Stimulated activated naive CD4-positive, alpha-beta T cell (primary cell): ENCODE results near the gene DEF6.
A peak's percentile ranks its signal among the peaks of the same experiment; 100 is the strongest.

ENCODE experiments used
- DNase-seq, 6 experiments: peaks; one replicate each; lab custom pipeline; 2025; lab: John Stamatoyannopoulos, UW

The DEF6 gene

GRCh38 chr6:35297601-35298481 lies at the start of gene DEF6:
Gene DEF6, plus strand, starts transcription at chr6:35297818. Its CDS starts 39 bp downstream, at chr6:35297857.
- DNase-seq, result peak; percentile 73 to 86 (median 84)

- DNase-seq, result no peak
Measured at GRCh38 chr6:35248300-35248699, 49.3 kb upstream of the DEF6 start.

GRCh38 chr6:35248965-35249364 lies 48.7 kb upstream of the DEF6 start:
- no peak for DNase-seq

DNA sequence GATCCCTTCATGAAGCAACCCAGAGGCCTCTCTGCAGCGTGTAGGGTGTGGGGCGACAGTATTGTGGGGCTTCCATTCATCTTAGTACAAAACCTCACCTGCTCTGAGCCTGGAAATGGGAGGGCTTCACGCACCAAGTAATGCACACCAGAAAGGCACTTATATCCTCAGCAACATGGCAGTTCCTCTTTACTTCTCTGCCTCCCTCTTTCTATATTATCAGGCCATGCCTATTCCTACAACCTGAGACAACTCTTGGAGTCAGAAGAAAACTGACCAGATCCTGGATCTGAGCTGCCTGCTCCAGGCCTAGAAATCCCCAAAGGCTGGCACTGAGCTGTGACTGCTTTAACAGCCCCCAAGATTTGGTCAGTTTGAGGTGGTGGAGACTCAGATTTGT lies 45.7 kb upstream of the DEF6 start:
- DNase-seq, result no peak

GRCh38 chr6:35253249-35253648 lies 44.4 kb upstream of the DEF6 start:
- no peak for DNase-seq

- no peak for DNase-seq
Measured at GRCh38 chr6:35258336-35258735, 39.3 kb upstream of the DEF6 start.

DNA sequence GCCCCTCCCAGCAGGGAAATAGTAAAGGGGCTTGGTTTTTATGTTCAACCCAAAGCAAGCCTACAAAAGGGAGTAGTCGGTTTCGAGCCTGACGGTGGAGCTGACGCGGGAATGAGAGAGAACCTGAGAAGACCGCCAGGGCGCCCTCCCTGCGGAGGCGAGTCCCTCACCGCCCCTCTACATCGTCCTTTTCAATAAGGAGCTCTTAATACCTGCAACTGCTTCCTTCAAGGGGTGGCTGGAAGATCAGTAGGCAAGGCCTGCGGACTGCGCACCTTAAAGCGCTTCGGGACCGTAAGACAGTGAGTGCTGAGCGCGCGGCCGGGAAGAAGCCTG lies 38.8 kb upstream of the DEF6 start:
- DNase-seq, result peak in 2 of 6 experiments; percentile 46 to 51

DNA sequence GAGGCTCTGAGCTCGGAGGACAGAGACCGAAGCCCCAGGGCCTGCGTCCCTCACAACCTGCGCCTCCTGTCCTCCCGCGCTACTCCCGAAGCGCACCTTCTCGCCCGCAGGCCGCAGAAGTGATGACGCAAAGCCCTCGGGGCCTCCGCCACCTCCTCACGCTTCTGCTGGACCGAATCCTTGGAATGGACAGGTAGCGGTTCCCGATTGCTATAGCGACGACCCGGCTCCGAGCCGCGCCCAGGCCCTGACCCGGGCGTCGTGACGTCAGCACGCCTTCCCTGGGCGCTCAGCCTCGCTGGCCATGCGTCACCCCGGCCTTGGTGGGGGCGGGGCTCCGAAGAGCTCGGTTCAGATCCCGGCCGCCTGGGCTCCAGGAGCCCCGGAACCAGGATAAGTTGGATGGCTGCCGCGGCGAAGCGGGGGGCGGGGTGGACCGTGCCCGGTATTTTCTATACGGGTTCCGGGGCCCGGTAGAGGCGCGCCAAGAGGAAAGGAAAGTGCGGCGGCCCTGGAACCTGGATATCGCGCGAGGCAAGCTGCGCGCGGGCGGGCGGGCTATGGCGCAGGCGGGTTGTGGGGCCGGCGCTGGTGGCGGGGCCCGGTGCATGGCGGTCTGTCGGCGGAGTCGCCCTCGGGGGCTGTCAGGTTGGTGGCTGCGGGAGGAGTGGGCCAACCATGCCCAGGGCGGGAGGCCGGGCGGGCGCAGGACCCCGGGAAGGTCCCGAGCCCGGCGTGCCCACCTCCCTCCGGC lies 38.2 kb upstream of the DEF6 start, which contains the start of gene ZNF76:
TSS of gene ZNF76 (plus strand) at position 542 of the 754 bp plus-strand sequence. CDS start 21,417 bp downstream, outside the sequence.
- DNase-seq, result peak; percentile 86 to 93 (median 90)

GRCh38 chr6:35259948-35260590 lies 37.5 kb upstream of the DEF6 start:
- peak; percentile 40 to 77 (median 72) for DNase-seq

GRCh38 chr6:35260591-35261570 lies 36.7 kb upstream of the DEF6 start:
- no peak for DNase-seq

GRCh38 chr6:35262596-35262995 lies 35.0 kb upstream of the DEF6 start:
- no peak for DNase-seq

DNA sequence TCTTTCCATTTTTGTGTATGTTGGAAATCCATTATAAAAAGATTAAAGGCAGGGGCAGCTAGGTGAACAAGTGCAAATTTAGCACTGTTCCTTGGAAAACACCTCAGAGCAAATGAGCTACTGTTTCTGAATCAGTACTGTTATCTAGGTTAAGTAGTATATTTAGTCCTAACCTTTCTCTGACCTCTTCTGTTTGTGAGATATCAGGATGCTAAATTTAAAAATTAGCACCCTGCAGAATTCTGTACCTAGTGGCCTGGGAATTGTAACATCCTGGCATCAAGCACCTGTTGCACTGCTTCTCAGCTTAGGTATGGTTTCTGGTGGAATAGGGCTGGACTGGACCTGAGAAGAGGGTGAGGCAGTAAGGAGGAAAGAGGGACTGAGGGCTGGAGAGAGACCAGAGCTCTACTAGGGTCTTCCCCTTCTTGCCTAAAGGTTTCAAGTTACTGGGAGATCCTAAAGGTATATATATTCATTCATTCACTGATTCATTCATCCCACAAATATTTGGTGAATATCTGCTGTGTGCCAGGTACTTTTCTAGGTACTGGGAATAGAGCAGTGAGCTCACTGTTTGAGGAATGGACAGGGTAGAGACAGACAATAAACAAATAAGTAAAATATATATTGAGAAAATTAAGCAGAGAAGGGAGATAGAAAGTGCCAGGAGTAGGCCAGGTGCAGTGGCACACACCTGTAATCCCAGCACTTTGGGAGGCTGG lies 32.9 kb upstream of the DEF6 start:
- DNase-seq, result no peak

GRCh38 chr6:35265523-35265922 lies 32.1 kb upstream of the DEF6 start:
- DNase-seq, result no peak

GRCh38 chr6:35267446-35267845 lies 30.2 kb upstream of the DEF6 start:
- no peak for DNase-seq

- DNase-seq, result no peak
Measured at GRCh38 chr6:35267897-35268296, 29.7 kb upstream of the DEF6 start.

DNA sequence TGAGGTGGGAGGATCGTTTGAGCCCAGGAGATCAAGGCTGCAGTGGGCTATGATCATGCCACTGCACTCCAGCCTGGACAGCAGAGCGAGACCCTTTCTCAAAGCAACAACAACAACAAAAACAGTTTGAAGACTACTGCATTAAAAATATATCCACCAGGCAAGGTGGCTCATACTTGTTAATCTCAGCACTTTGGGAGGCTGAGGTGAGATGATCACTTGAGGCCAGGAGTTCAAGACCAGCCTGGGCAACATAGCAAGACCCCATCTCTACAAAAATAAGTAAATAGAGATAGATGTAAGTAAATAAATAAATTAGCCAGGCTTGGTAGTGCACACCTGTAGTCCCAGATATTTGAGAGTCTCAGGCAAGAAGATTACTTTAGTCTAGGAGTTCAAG lies 25.6 kb upstream of the DEF6 start:
- DNase-seq, result no peak

GRCh38 chr6:35273822-35274559 lies 23.6 kb upstream of the DEF6 start:
- DNase-seq, result no peak

DNA sequence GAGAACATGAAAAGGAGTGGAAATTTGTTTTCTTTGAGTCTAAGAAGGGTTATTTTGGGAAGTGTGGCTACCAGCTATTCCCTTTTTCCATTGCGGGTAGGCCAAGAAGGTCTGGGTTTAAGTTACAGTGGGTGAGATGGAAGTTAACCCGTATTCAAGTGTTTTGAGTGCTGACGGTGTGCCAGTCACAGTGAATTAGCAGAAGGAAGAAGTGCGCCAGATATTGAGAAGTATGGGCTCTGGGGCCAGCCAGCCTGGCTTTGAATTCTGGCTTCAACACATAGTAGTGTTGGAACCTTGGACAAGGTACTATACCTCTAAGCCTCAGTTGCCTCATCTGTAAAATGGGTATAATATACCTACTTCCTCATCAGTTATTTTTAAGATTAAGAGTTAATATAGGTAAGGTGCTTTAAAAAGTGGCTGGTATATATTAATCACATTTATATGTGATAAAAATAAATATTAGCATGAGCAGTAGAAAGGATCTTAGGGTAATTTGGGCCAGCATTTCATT lies 21.8 kb upstream of the DEF6 start:
- no peak for DNase-seq

GRCh38 chr6:35278708-35279107 lies 18.9 kb upstream of the DEF6 start:
- no peak for DNase-seq

GRCh38 chr6:35280903-35281302 lies 16.7 kb upstream of the DEF6 start:
- no peak for DNase-seq
